GM12874 (cell line): ENCODE results near the gene WNT7A.

ENCODE experiments used
- CTCF ChIP-seq: IDR thresholded peaks from 2 replicates; pipeline ENCODE4 v1.5.1; 2011; ENCODE audit warnings: low read depth, mild to moderate bottlenecking, control low read depth, low read length, moderate library complexity; ENCODE audit not compliant: insufficient read depth

Gene WNT7A

GRCh38 chr3:13822042-13822441 is 57.8 kb downstream of the WNT7A start:
- no peak for TF ChIP-seq CTCF

- no peak for TF ChIP-seq CTCF
Observed at GRCh38 chr3:13821126-13821525, 58.7 kb downstream of the WNT7A start.

GRCh38 chr3:13818919-13819318 is 61.0 kb downstream of the WNT7A start:
- no peak for TF ChIP-seq CTCF

GRCh38 chr3:13815088-13815683 is 64.7 kb downstream of the WNT7A start:
- no peak for TF ChIP-seq CTCF

GRCh38 chr3:13812034-13812471 is 67.8 kb downstream of the WNT7A start:
- no peak for TF ChIP-seq CTCF

- TF ChIP-seq CTCF: no peak
Observed at GRCh38 chr3:13811614-13812013, 68.3 kb downstream of the WNT7A start.

GRCh38 chr3:13808550-13808949 is 71.3 kb downstream of the WNT7A start:
- no peak for TF ChIP-seq CTCF
